T follicular helper cell (primary cell): ENCODE results near the gene ATF2.
"Not testable (repeated sequence)": the region's sequence is repeated elsewhere in the genome, so short reads cannot be mapped to it uniquely, and the experiment has no call there.

Experiments used
- DNase-seq: peaks from one replicate; pipeline ENCODE4 v3.0.0-alpha.2; 2020; ENCODE audit warnings: low read depth

The ATF2 gene

DNA sequence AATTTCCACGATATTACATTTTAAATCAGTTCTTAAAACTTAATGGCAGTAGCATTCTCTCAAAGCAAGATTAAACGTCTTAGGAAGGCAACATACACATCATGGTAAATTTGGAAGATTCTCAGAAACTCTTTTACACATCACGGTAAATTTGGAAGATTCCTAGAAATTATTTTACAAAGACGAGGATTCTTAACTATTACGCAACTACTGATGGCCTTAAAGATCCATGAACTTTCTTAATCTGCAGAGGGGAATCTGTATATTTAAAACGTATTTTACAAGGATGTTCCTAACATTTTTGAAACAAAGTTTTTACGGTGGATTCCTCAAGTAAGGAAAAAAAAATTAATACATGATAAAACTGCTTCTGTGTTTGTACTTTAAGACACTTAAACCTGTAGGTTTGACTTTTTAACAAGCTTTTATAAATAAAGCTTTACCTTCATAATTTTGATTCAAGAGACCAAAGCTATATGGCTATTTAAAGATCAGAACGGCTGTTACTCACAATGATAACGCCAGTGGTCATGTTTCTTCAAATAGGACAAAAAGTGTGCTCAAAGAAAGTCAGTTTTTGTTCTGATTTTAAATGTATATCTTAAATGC, 1.7 kb downstream of the ATF2 start:
- no peak for DNase-seq

DNA sequence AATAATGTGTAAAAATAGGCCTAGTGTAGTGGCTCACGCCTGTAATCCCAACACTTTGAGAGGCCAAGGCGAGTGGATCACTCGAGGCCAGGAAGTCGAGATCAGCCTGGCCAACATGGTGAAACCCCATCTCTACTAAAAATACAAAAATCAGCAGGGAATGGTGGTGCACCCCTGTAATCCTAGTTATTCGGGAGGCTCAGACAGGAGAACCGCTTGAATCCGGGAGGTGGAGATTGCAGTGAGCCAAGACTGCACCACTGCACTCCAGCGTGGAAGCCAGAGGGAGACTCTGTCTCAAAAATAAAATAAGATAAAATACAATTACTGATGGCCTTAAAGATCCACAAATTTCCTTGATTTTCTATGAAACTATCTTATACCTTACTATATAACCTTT, 3.8 kb downstream of the ATF2 start:
- no peak for DNase-seq

- DNase-seq = no peak
Observed at GRCh38 chr2:175158894-175159293, 9.1 kb downstream of the ATF2 start.

DNA sequence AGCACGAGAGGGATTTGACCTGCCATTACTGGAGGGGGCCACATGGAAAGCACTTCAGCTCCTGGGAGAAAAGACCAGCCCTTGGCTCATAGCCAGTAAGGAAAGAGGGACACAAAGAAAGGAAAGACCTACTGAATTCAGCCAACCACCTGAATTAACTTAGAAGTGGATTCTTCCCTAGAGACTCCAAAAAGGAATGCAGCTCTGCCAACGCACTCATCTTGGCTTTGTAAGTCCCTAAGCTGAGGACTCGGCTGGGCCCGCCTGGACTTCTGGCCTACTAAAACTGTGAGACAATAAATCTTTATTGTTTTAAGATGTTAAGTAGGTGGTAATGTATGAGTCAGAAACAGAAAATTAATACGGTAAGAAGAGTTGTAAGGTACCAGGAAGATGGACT, 11.5 kb downstream of the ATF2 start:
- DNase-seq = no peak

DNA sequence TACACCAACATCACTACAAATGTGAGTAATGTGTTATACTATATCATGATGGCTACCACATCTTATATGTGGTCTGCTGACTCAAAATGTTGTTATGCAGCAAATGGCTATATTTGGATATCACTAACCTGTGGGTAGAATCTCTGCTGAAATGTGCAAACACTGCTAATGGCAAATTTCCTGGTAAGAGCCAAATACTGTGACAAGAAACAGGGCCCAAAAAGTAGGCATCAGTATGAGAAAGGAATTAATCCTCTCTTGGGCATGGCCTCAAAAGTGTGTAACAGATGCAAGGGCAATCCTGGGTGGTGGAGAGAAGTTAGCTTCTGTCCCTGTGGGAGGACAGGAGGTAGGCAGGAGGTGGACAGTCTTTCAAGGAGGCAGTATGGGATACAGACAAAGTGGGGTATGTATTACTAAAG, 13.3 kb downstream of the ATF2 start:
- no peak for DNase-seq

DNA sequence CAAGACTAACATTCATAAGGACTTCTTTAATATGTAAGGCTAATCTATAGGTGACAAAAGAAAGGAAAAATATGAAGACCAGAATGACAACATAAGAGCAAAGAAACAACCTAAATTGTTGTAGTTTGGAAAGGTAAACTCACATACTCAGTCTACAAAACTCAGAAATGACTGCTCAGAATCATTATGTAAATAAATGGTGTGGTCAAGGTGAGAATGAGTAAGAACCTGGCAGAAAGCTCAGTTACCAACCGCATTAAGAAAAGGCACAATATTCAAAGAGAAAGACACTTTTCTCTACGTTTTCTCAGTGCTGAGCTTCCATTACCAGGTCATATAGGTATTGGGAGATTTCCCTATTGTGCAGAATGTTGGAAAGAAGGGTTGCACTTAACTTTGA, 15.8 kb downstream of the ATF2 start:
- no peak for DNase-seq

DNA sequence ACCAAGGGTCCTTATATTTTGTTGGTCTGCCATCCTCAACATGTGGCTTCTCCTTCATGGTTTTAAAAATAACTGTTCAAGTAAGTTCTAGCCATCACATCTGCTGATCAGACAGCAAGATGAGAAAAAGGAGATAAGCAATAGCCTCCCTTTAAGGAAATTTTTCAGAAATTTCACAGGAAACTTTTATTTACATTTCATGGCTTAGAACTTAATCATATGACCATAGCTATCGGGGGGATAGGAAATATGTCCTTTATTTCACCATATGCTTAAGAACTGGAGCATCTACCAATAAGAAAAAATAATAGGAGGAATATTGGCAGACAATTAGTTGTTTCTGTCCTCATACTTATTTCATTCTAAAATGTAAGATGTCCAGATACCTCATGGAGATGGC, 16.2 kb downstream of the ATF2 start:
- no peak for DNase-seq

- DNase-seq = no peak
Observed at GRCh38 chr2:175147186-175147585, 20.8 kb downstream of the ATF2 start.

DNA sequence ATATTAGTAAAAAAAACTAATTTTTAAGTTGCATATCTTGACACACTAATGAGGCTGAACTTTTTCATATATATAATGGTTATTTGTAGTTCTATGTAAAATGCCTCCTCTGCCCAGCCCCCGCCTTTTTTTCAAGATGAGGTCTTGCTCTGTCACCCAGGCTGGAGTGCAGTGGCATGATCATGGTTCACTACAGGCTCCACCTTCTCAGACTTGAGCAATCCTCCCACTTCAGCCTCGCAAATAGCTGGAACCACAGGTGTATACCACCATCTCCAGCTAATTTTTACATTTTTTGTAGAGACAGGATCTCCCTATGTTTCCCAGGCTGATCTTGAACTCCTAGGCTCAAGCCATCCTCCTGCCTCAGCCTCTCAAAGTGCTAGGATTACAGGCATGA, 24.3 kb downstream of the ATF2 start:
- DNase-seq = no peak

DNA sequence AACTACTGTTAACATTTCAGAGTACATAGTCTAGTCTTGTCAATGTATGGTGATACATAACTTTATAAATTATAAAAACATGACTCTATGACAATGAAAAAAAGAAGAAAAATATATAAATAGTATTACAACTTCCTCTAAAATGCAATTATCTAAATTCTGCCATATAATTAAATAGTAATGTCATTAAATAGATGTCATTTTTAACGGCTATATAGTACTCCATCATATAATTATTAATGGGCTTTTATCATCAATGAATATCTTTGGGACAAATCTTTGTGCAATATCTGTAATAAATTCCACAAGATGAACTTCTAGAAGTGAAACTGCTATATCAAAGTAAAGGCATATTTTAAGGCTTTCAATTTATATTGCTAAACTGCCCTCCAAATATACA, 24.8 kb downstream of the ATF2 start:
- no peak for DNase-seq

GRCh38 chr2:175140332-175140731, 27.7 kb downstream of the ATF2 start:
- DNase-seq = no peak

DNA sequence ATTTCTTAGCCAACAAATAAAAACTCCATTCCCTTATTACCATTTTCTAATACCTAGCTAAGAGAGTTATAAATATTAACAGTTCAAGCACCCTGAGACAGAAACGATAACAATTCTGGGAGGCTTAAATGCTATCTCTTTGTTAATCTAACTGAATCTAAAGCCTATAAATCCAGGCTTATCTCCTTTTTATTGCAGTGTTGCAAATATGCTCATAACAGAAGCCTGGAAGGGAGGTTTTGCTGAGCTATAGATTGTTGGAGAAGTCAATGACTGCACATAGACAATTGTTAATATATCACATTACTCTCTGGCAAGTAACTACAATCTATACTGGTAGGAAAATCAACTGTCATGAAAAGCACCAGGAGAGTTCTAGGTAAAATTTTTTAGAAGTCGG, 30.2 kb downstream of the ATF2 start:
- DNase-seq = no peak

GRCh38 chr2:175136334-175137215, 31.4 kb downstream of the ATF2 start:
- no peak for DNase-seq

GRCh38 chr2:175135862-175136261, 32.1 kb downstream of the ATF2 start:
- no peak for DNase-seq

DNA sequence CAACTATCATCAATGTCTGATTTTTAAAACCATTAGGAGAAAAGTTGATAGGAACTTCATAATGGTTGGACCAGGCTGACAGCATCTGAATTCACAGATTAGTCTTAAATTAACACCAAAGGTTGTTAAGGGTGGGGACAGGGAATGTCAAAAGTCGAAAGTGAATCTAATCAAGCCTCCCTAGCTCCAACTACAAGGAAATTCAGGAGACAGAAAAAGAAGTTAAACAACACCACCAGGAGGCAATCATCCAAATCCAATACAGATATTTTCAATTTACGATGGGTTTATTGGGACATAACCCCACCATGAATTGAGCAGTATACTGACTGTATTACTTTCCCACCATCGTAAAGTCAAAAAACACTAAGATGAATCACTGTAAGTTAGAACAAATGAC, 32.8 kb downstream of the ATF2 start:
- DNase-seq = no peak

GRCh38 chr2:175131252-175131651, 36.8 kb downstream of the ATF2 start:
- DNase-seq = no peak

DNA sequence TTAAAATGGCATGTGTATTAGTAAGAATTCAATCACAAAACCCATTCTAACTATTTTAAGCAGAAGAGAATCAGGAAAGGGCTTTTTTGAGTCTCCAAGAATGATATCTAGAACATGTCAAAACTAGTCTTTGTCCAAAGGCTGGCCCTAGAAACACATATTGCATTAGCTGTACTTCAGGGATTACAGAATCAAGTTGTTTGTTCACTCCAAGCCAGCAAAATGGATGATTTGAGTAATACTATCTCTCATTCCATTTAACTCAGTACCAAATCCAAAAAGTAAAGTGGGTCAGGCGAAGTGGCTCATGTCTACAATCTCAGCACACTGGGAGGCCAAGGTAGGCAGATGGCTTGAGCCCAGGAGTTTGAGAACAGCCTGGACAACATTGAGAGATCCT, 41.3 kb downstream of the ATF2 start:
- no peak for DNase-seq

DNA sequence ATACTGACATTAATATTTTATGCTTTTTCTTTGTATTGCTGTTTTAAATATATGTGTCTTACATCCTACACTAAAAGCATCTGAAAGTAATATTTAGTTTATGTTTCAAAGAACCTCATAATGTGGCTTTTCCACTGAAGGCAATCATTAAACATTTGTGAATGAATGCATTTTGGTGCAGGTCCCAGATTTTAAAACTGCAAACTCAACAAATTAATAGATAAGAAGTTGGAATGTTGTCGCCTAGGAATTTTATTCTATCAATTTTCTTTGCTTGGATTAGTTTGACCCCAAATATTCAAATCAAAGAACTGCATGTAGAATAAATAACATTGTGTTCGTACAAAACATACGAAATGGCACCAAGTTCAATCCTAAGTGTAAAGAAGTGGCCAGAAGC, 44.7 kb downstream of the ATF2 start:
- no peak for DNase-seq

DNA sequence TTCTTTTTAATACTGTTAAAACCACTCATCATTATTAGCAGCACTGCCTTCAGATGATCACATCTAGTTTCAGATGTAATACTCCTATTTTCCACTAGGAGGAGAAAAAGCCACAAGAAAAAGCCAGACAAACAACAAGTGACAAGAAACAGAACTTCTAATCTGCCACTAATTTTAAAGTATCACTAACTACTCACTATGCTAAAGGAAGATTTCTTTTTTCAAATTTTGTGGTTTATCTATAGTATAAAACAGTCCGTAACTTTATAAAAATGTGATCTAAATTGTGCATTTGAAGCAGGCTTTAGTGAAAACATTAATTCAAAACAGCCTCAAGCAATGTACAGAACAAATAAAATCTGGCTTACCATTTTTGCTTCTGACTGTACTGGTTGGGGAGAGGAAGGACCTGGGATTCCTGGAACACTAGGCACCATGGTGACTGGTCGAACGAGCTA, 56.8 kb downstream of the ATF2 start:
- no peak for DNase-seq

GRCh38 chr2:175108091-175108490, 59.9 kb downstream of the ATF2 start:
- not testable (repeated sequence) for DNase-seq

- DNase-seq = no peak
Observed at GRCh38 chr2:175107146-175107545, 60.9 kb downstream of the ATF2 start.

GRCh38 chr2:175103191-175103590, 64.8 kb downstream of the ATF2 start:
- DNase-seq = no peak

GRCh38 chr2:175101514-175101913, 66.5 kb downstream of the ATF2 start:
- no peak for DNase-seq

DNA sequence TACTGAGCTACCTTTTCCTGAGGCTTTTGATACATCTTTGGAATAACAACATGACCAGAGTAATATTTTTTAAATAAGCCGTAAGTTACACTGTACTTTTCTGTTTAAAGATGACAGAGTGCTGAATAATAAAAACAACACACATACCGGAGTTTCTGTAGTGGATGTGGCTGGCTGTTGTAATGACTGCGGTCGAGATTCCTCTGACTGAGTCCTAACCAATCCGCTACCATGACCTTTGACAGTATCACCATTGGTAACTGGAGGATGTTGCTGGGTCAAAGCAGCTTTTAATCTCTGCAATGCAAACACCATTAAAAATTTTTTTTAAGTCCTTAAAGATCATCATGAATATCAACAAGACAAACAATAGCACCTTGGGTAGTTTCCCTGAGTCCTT, 70.7 kb downstream of the ATF2 start:
- no peak for DNase-seq
